Endothelial cell of umbilical vein (primary cell): ENCODE measurements around the gene SCAMP4. TPM values are rescaled to one million over a fixed set of nuclear protein-coding genes. Genes with fewer than 3 reads are reported as not detected.
A peak's percentile ranks its signal among the peaks of the same experiment; 100 is the strongest.

Experiments used
- BruUV-seq: library from RNA; stranded (reverse); fragments of 400-500 nt; replicated peaks from 2 replicates; lab custom pipeline; 2021; lab: Mats Ljungman, UMichigan
- CTCF ChIA-PET: fragments of 300-600, 350-600 bp; sonication (Branson Sonifier 250); formaldehyde crosslinking; loops from one replicate; lab custom pipeline; 2021; ENCODE audit warnings: antibody characterized with exemption, inconsistent platforms; lab: Charles Lee
- POLR2A ChIA-PET: fragments of 300-600, 350-600 bp; sonication (Branson Sonifier 250); formaldehyde crosslinking; loops from one replicate; lab custom pipeline; 2021; ENCODE audit warnings: antibody characterized with exemption, inconsistent platforms; lab: Charles Lee
- DNase-seq: peaks from one replicate; pipeline ENCODE4 v3.0.0-alpha.2; 2011; ENCODE audit warnings: low read depth, low spot score
- FAIRE-seq: peaks from 2 replicates; lab custom pipeline; 2011; peaks lifted over from hg19 to GRCh38; lab: Jason Lieb, UNC
- H2AFZ ChIP-seq: 2 replicates; pipeline ENCODE4 v1.6.0; 2012; ENCODE audit warnings: low read depth, low read length, control low read depth, inconsistent platforms
- H3K27ac ChIP-seq: 2 replicates; pipeline ENCODE4 v1.5.1; 2011; ENCODE audit warnings: low read depth, mild to moderate bottlenecking, control low read depth, low read length, moderate library complexity; ENCODE audit not compliant: insufficient read depth
- H3K27me3 ChIP-seq, 2 experiments: 2 replicates each; pipeline versions ENCODE4 v1.6.0 to v1.6.1; 2011; ENCODE audit warnings: low read length in 2 of 2, mixed read lengths in 1 of 2; ENCODE audit not compliant: control insufficient read depth in 2 of 2, insufficient read depth in 2 of 2
- H3K36me3 ChIP-seq, 2 experiments: 2 replicates in 1 of 2; 3 replicates in 1 of 2; pipeline ENCODE4 v1.5.1; 2011; ENCODE audit warnings: low read length in 2 of 2, mild to moderate bottlenecking in 1 of 2, moderate library complexity in 1 of 2; ENCODE audit not compliant: control insufficient read depth in 2 of 2, insufficient read depth in 2 of 2; ENCODE audit errors: extremely low read depth in 1 of 2
- H3K4me1 ChIP-seq: 3 replicates; pipeline ENCODE4 v1.5.1; 2011; ENCODE audit warnings: mild to moderate bottlenecking, low read length; ENCODE audit not compliant: control insufficient read depth, insufficient read depth; ENCODE audit errors: extremely low read depth
- H3K4me2 ChIP-seq: 2 replicates; pipeline ENCODE4 v1.6.1; 2011; ENCODE audit warnings: low read length, control low read depth, mixed read lengths; ENCODE audit not compliant: insufficient read depth
- H3K4me3 ChIP-seq, 3 experiments: fragments of 200-600 bp in 1 of 3; sonication (generic), shearing (Covaris generic) in 1 of 3; replicated peaks in 1 of 3; 2 replicates each; pipeline ENCODE4 v1.5.1; 2011 to 2016; ENCODE audit warnings: control low read depth in 3 of 3, low read length in 3 of 3, mild to moderate bottlenecking in 2 of 3, inconsistent platforms in 1 of 3, low read depth in 1 of 3, moderate library complexity in 1 of 3; ENCODE audit not compliant: insufficient read depth in 1 of 3
- H3K79me2 ChIP-seq: 2 replicates; pipeline ENCODE4 v1.6.0; 2012; ENCODE audit warnings: low read length, inconsistent platforms; ENCODE audit not compliant: control insufficient read depth, insufficient read depth
- H3K9ac ChIP-seq: replicated peaks from 2 replicates; pipeline ENCODE3; 2011; ENCODE audit warnings: low read length, control low read depth; ENCODE audit not compliant: insufficient read depth; ENCODE audit errors: extremely low read depth
- H3K9me1 ChIP-seq: replicated peaks from 3 replicates; pipeline ENCODE4 v1.6.0; 2011; ENCODE audit warnings: mild to moderate bottlenecking, low read length; ENCODE audit not compliant: control insufficient read depth, insufficient read depth; ENCODE audit errors: extremely low read depth
- H3K9me3 ChIP-seq: replicated peaks from 2 replicates; pipeline ENCODE4 v1.5.1; 2012; ENCODE audit warnings: low read length, inconsistent platforms; ENCODE audit not compliant: control insufficient read depth, insufficient read depth
- H4K20me1 ChIP-seq: replicated peaks from 2 replicates; pipeline ENCODE3; 2011; ENCODE audit warnings: mild to moderate bottlenecking, low read length; ENCODE audit not compliant: control insufficient read depth, insufficient read depth; ENCODE audit errors: extremely low read depth
- EZH2 ChIP-seq: IDR thresholded peaks from 2 replicates; pipeline ENCODE4 v1.6.1; 2012; ENCODE audit warnings: borderline replicate concordance, low read depth, mild to moderate bottlenecking, moderate library complexity, low read length, inconsistent platforms; ENCODE audit not compliant: severe bottlenecking
- FOS ChIP-seq: IDR thresholded peaks from 2 replicates; pipeline ENCODE4 v1.6.1; 2011; ENCODE audit warnings: mild to moderate bottlenecking, low read length, moderate library complexity, borderline replicate concordance; ENCODE audit not compliant: insufficient read depth
- GATA2 ChIP-seq: IDR thresholded peaks from 2 replicates; pipeline ENCODE4 v1.7.0; 2011; ENCODE audit warnings: low read depth, mild to moderate bottlenecking, moderate library complexity, mixed read lengths, low read length; ENCODE audit not compliant: insufficient read length, insufficient read depth
- POLR2A ChIP-seq: IDR thresholded peaks from 2 replicates; pipeline ENCODE4 v1.6.1; 2012; ENCODE audit warnings: low read depth, mild to moderate bottlenecking, control low read depth, low read length
- POLR2AphosphoS5 ChIP-seq: IDR thresholded peaks from 2 replicates; pipeline ENCODE4 v1.6.1; 2012; ENCODE audit warnings: low read depth, mild to moderate bottlenecking, control low read depth, low read length, moderate library complexity; ENCODE audit not compliant: insufficient read depth
- dilution Hi-C: fragments of 300-500 bp; cut with MboI; formaldehyde crosslinking; loops from one replicate; pipeline ENCODE4 v1.15.0; 2019; ENCODE audit warnings: low sequenced_read_pairs; ENCODE audit not compliant: extremely low pct_ligation_motif_present
- intact Hi-C: fragments of 100-400 bp; cut with micrococcal nuclease; formaldehyde crosslinking; loops from one replicate; pipeline ENCODE4 v1.10.0; 2022
- polyA plus RNA-seq, 4 experiments: library from polyadenylated mRNA; depleted of rRNA in 3 of 4; stranded (reverse) in 3 of 4; unstranded in 1 of 4; fragments of >200 nt; gene quantifications; 2 replicates each; pipeline versions ENCODE4 v1.2.1 to v1.2.3, GENCODE V29; 2011 to 2012; ENCODE audit warnings: missing spikeins in 1 of 4
- total RNA-seq: library from RNA; stranded (reverse); gene quantifications from 2 replicates; pipeline ENCODE4 v1.2.3, GENCODE V29; 2021
- TF ChIP-seq, protein P1 (sequence below), 2 donors: IDR thresholded peaks; 1 replicate in 1 of 2; 2 replicates in 1 of 2; pipeline ENCODE4 v1.5.1; 2011; ENCODE audit warnings: low read length in 2 of 2, mild to moderate bottlenecking in 2 of 2, moderate library complexity in 2 of 2, control low read depth in 1 of 2, inconsistent platforms in 1 of 2, low read depth in 1 of 2; ENCODE audit not compliant: insufficient read depth in 1 of 2; ENCODE audit errors: extremely low read depth in 1 of 2

The SCAMP4 gene
- total and polyA plus RNA-seq, 2 donors (not counting 3 experiments of a cell fraction or from before 2014, with no cell fraction given) = 24.4 to 68.2 TPM

DNA sequence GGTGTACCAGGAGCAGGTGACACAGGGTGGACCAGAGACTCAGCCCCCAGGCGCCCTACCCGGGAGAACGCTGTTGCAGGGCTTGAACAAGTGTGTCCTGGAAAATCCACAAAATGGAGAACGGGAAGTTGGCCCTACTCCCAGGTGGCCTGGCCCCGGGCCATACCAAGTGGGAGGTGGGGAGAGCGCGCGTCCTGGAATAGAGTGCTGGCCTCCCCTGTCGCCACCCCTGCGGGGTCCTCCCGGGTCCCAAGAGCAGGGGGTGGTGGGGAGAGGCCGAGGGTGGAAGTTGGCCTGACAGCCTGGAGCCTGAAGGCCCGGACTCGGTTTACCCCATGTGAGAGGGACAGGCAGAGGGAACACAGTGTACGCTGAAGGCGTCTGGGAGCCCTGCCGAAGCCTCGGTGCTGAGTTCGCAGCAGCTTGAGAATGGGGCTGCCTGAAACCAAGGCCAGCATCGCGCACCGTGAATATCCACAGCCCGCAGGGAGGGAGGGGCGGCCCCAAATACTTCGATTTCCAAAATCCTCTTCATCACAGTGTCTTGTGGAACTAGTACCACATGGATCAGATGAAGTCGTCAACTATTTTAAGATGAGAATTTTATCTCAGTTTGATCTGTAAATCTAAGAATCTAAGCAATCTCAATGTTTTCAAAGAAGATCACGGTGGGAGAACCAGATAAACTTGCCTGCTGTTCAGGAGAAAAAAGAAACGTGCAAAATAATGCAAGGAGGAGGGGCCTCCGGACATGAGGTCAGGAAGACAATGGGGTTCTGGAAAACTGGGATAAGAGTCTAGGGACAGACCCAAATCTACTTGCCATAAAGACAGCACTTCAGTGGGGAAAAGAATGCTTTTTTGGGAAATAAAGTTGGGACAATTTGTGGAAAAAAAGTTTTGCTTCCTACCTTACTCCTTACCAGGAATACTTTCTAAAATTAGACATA is 31.4 kb upstream of the SCAMP4 start:
- peak overlapping the region in 1 of 3 experiments; percentile 72 for H3K4me3 ChIP-seq
- peaks cover 21% of the 10 kb centered on the region for H3K4me1 ChIP-seq
- peaks cover 0 to 4% of the 10 kb centered on the region in 2 experiments for H3K36me3 ChIP-seq
- no peaks in the 10 kb centered on the region for H3K9me1 ChIP-seq
- peak overlapping the region; percentile 92 for H3K4me2 ChIP-seq
- TF ChIP-seq POLR2AphosphoS5 (no peak), FOS (no peak), EZH2 (no peak), GATA2 (no peak), POLR2A (no peak)
- TF ChIP-seq, protein P1, sequence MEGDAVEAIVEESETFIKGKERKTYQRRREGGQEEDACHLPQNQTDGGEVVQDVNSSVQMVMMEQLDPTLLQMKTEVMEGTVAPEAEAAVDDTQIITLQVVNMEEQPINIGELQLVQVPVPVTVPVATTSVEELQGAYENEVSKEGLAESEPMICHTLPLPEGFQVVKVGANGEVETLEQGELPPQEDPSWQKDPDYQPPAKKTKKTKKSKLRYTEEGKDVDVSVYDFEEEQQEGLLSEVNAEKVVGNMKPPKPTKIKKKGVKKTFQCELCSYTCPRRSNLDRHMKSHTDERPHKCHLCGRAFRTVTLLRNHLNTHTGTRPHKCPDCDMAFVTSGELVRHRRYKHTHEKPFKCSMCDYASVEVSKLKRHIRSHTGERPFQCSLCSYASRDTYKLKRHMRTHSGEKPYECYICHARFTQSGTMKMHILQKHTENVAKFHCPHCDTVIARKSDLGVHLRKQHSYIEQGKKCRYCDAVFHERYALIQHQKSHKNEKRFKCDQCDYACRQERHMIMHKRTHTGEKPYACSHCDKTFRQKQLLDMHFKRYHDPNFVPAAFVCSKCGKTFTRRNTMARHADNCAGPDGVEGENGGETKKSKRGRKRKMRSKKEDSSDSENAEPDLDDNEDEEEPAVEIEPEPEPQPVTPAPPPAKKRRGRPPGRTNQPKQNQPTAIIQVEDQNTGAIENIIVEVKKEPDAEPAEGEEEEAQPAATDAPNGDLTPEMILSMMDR (IDR thresholded peaks at IDR 0.05; ENCODE audit: extremely low read depth in 1 of 2, insufficient read depth in 1 of 2, low read depth in 1 of 2, low read length in 2 of 2) = no peak
- peak; percentile 50 for DNase-seq
- ChIA-PET CTCF (interaction anchor here (1.0 kb wide), 1 partner anchor 9 kb away, joined by 3 read pairs; no protein-coding TSS in a partner anchor), POLR2A (no interaction called here)
- H3K9me3 ChIP-seq = no peaks in the 10 kb centered on the region
- no peaks in the 10 kb centered on the region for H3K27me3 ChIP-seq
- peak overlapping the region; percentile 2 for H3K27ac ChIP-seq
- dilution Hi-C loops (no loop called here), intact Hi-C loops (no loop called here)
- H4K20me1 ChIP-seq = no peaks in the 10 kb centered on the region
- H3K79me2 ChIP-seq = peaks cover 38% of the 10 kb centered on the region
- no TSS peak for BruUV-seq
- peak overlapping the region; percentile 97 for H3K9ac ChIP-seq
- peak; percentile 67 for FAIRE-seq
- no peak overlapping the region for H2AFZ ChIP-seq
